8988T (cell line): ENCODE data around the gene PDE3A.

Experiments
- DNase-seq: peaks from one replicate; pipeline ENCODE4 v3.0.0; 2011

The PDE3A gene

GRCh38 chr12:20628226-20628787 lies 260.0 kb downstream of the PDE3A start:
- no peak for DNase-seq

DNA sequence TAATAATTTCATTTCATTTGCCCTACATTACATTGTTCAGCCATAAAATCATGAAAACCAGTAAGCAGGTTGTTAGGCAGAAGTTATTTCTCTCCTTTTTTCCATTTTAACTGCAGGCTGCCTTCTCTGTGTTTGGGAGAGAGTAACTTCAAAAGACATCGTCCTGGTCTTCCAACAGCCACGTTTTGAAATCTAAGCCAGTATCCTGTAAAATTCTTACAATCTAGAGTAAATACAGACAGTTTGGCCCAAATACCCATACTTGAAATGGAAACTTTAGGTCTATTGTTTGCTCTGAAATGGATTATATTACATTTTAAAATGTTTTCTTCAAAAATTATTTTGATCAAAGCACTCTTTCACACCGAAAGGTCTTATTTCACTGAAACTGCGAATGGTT lies 260.7 kb downstream of the PDE3A start:
- no peak for DNase-seq

GRCh38 chr12:20629414-20630156 lies 261.2 kb downstream of the PDE3A start:
- no peak for DNase-seq

DNA sequence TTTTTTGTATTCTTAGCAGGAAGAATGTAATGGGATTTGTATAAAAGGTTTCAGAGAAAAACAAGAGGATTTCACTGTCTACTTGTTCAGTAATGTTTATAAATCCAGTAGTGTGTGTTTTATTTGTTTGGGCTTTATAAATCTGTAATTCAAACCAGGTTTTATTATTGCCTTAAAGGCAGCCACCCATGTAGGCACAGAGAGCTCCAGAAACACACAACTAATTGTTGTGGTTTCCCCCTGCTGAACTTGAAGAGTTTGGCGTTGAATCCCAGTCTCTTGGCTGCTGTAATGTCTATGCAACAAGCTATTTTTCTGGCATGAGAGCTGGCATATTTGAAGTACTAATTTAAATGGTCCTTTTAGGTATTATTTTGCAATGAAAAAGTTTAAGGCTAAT lies 263.4 kb downstream of the PDE3A start:
- DNase-seq, result no peak

DNA sequence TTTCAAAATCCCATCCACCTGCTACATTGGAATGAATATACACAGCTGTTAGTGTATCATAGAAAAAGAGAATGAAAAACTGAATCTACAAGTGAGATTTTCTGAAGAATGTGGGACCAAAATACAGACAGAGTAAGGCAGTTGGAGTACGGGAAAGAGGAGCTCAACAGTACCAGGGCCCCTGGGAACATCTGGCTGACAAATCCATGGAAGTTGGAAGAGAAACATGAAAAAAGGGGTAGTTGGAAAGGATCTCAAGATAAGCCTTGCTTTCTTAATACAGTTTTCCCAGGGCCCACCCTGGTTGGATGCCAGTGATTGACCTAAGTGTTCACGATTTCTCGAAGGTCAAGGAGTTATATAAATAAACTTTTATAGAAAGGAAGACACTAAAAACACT lies 272.8 kb downstream of the PDE3A start:
- no peak for DNase-seq

DNA sequence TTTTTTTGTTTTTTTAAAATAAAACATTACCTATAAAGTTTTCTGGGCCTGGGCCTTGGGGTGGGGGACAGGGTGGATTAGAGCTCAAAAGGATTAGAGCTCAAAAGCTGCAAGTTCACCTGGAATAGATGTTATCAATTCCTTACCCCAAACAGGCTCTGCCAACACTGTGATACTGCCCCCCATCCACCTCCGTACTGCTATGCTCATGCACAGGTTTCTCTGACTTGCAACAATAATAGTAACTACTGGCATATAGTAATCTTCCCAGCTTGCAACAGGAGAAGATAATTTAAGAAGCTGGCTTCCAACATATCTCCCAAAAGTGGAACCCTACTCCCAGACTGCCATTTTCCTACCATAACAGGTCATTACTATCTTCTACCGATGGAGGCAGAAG lies 275.5 kb downstream of the PDE3A start:
- DNase-seq, result no peak

DNA sequence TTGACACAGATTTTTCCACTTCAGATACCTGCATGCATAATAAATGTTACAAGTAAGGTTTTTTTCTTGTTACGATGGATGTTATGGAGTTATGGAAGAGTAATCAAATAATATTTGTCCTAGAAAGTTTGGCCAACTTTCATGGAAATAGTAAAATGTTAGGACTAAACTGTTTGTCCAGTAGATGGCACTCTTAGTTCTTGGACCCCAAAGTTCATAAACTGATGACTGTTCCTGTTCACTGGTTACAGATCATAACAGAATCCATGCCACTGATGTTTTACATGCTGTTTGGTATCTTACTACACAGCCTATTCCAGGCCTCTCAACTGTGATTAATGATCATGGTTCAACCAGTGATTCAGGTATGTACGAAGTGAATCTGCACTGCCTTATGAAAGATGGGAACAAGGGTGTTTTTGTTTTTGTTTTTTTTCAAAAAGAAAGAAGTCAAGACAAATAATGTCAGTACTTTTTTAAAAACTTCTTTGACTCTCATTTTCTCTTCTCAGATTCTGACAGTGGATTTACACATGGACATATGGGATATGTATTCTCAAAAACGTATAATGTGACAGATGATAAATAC lies 278.0 kb downstream of the PDE3A start:
- DNase-seq, result peak; percentile 3

DNA sequence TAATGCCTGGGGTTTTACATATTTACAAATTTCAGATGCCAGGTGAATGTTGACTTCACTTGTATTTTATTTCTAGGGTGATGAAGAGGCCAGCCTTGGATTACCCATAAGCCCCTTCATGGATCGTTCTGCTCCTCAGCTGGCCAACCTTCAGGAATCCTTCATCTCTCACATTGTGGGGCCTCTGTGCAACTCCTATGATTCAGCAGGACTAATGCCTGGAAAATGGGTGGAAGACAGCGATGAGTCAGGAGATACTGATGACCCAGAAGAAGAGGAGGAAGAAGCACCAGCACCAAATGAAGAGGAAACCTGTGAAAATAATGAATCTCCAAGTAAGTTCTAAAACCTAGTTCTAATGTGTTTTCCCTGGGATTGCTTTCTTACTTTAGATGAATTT lies 285.5 kb downstream of the PDE3A start:
- DNase-seq, result no peak

DNA sequence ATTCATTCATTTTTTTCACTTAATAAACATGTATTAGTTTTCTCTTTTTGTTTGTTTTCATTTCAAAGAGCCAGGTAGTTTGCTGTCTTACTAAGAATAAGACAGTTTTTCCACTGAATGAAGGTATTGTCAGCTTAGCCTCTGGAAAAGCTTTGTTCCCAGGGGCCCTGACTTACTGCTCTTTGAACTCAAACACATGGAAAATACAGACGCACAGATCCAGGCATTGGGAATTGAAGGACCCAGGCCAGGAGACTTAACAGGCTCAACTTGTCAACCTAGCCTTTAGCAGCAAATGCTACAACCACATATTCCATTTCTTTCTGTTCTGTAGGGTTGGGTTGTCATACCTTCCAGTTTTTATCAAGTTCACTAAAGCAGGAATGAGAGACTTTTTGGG lies 288.3 kb downstream of the PDE3A start:
- no peak for DNase-seq

DNA sequence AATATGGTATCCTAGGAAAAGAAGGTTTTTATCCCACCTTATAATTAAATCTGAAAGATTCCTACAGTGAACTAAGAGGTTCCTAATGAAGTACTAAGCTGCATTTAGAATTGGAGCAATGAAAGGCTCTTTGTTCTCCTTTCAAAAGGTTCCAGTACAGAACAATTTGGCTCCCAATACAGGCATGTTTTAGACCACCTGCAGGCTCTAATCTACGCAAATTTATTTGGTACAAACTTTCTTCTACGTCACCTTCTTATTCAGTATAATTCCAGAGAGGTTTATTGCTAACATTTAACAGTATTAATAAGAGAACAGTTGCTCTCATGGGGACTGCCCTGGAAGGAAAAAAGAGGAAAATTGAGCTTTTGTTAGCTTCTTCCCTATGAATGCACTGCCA lies 289.2 kb downstream of the PDE3A start:
- DNase-seq, result no peak

DNA sequence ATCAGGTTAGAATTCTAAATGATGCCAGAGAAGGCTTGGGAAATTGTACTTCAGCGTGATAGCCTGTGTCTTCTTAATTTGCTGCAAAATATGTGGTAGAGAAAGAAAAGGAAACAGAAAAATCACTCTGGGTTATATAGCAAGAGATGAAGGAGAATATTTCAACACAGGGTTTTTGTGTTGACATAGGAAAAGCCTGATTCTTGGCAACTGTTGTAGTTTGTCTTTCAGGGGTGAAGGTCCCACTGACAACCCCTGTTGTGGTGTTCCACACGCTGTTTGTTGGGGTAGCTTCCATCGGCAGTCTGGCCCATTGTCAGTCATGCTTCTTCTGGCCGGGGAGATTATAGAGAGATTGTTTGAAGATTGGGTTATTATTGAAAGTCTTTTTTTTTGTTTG lies 313.0 kb downstream of the PDE3A start:
- no peak for DNase-seq

DNA sequence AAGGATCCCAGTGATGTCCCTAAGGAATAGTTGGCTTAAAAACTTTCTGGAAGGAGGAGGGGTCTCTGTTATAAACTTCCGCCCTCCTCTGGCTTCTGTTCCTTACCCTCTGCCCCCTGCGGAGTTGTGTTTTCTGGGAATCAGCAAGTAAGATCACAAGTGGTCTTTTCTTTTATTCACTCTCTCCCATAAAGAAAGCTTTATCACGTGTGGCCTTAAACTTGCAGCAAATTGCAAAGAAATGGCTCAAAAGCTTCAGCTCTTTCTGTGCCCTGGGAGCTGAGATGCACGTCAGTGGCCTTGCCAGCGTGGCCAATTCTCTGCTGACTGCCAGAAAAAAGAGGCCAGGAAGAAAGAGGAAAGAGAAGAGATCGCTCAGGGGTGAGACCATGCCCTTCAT lies 326.9 kb downstream of the PDE3A start, which contains the start of gene SLCO1C1:
TSS of gene SLCO1C1 (plus strand) at position 101 of the 400 bp plus-strand sequence. CDS start 4,245 bp downstream, outside the sequence.
- no peak for DNase-seq

DNA sequence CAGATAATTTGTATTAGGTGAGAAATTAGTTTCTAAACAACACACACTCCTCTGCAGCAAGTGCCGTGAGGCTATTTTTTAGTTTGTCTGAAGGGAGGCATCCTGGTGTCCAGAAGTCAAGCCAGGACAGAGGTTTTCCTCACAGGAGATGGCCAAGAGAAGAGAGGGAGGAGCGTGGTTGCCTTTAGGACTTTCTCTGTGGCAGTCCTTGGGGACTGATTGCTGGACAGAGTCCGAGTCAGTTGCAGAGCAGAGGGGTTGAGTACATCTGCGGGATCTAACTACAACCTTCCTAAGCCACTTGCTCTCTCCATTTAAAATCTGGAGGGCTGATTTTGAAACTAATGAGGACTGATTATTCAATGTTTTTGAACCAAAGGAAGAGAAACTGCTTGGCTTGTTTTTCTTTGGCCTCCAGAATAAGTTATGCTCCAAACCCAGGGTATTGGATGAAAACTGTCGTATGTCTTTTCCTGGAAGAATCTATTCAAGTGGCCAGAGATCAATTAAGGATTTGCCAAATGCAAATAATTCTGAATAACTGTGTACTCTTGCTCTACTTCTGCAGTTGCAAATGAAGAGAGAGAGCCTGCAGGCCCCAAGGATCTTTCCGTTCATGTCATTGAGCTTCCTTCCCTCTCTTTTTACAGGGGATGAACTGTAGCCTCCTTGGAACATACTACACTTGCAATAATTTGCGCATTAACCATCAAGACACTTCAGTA lies 328.0 kb downstream of the PDE3A start:
- no peak for DNase-seq

- DNase-seq, result no peak
Measured at GRCh38 chr12:20701106-20701505, 332.8 kb downstream of the PDE3A start.

DNA sequence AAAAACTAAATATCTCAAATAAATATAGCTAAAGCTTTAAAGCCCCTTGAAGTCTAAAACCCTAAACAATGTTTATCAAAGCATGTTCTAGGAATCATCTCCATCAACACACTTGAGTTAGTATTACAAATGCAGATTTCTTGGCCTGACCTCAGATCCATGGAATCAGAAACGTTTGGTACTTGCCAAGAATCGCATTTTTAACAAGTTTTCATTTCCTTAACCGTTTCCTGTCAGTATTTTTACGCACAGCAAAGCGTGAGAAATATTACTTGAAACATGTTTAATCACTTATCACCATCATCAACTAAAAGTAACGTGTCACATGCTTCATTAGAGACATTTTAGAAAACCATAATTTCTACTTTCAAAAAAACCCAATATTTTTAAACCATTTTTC lies 336.5 kb downstream of the PDE3A start:
- no peak for DNase-seq

DNA sequence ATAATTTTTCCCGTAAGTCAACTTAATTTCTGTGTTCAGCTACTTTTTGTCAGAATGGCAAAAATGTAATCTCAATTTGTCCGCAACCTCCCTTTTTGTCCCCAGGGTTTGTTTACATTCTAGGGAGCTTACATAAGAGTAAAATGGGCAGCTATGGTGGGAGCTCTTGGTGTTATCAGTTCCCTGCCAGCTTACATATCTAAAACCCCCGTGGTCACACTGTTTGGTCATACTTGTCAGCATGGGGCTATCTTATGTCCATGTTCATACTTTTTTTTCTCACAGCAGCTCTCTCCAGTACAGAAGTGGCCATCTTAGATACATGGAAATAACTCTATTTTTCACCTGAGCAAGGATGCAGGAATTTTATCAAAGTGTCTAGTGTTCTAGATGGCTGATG lies 343.5 kb downstream of the PDE3A start:
- no peak for DNase-seq

- no peak for DNase-seq
Measured at GRCh38 chr12:20716037-20716436, 347.7 kb downstream of the PDE3A start.

DNA sequence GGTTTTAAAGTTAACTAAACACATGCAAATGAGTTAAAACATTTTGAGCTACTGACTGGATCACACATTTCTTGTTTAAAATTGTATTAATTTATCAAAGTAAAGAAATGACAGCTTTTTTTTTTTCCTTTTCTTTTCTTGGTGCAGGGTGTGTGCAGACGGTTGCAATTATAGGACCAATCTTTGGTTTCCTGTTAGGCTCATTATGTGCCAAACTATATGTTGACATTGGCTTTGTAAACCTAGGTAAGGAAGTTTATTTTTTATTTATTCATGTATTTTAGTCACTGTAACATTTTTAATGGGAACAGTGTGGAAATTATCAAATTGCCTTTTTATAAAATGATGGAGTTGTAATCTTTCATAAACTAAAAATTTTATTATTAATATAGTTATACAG lies 348.6 kb downstream of the PDE3A start:
- DNase-seq, result no peak

GRCh38 chr12:20718294-20718693 lies 350.0 kb downstream of the PDE3A start:
- DNase-seq, result no peak

DNA sequence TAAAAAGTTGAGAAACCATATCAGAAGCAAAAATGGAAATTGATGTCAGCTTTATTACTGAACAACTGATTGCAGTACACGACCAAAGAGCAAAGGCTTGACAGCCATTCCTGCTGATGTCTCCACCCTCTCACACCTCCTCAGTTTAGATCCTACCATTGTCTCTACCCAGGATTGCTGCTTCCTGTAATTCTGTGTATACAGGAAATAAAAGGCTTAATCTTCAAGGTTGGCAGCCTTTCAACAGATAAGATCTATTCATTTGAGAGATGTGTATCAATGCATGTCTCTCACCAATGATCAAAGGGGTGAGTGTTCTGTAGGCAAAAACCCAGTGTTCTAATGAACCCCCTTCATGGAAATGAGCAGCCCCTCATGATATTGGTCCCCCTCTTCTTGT lies 353.8 kb downstream of the PDE3A start:
- no peak for DNase-seq

DNA sequence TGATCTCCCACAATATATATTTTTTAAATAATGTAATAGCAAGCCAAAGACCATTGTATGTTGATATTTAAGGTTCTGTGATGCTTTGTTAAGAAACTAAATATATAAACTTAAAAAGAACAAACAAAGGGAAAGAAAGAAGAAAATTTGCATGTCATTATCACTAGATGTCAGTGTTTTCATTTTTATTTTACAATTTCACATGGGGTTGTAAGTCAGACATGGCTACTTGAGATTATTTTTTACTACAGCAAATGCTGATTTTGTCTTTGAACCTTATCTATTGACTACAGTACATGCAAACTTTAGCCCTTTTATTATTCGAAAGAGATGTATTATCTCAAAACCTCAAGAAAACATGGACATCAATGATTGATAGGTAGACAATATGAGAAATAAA lies 362.9 kb downstream of the PDE3A start:
- no peak for DNase-seq
